Measurements from ENCODE around the gene CHTF18. TPM values are rescaled to one million over a fixed set of nuclear protein-coding genes. Genes with fewer than 3 reads are reported as not detected.
A peak's percentile ranks its signal among the peaks of the same experiment; 100 is the strongest.

The CHTF18 gene
- total and polyA plus RNA-seq, 2 of the 4 experiments (the other 2 are of a cell fraction) = 3.2 to 21.4 TPM

DNA sequence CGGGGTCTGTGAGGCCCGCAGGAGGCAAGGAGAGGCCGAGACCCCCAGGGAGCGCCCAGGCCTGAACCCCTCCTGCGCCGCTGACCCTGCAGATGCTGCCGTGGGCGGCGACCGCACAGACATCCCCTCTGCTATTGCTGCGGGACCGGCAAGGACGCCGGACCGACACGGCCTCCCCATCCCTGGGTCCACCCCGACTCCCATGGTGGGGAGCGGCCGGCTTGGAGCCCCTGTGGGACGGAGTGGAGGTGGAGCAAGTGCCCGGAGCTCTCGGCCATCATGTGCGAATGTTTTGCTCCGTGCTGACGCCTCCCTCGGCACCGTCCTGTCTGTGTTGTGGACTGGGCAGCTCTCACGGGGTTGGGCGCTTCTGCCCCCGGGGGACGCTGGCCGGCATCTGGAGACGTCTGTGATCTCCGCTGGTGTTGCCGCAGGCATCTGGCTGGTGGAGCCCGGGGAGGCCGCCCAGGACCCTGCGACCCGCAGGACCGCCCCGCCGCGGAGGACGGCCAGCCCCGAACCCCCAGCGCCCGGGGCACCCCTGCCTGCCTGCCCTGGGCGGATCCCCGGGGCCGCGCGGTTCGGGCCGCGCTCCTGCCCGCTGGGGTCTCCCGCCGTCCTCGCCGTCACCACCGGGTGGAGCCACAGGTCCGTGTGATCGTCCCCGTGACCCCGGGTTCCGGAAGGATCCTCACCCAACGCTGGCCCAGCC lies 24.9 kb downstream of the CHTF18 start (continued):
- TF ChIP-seq NFE2L2 (IDR thresholded peaks at IDR 0.05; ENCODE audit: low read depth, low read length) = no peak
- no peak for TF ChIP-seq POLR2A (IDR thresholded peaks at IDR 0.05; ENCODE audit: low read depth, low read length)

- Histone ChIP-seq H3K9me1 (ENCODE audit: insufficient read depth, low read length) (no peaks in the 10 kb centered on the region), H3K4ac (ENCODE audit: low read depth, low read length) (no peak overlapping the region), H2BK20ac (ENCODE audit: low read depth, low read length) (no peak overlapping the region), H4K8ac (ENCODE audit: low read depth in 2 of 2, low read length in 2 of 2) (peak overlapping the region in 1 of 2 experiments; percentile 26; a peak in 1 of 4 replicates), H3K36me3 (ENCODE audit: control insufficient read depth, insufficient read depth, low read length) (no peaks in the 10 kb centered on the region), H4K5ac (ENCODE audit: low read depth, low read length) (no peak overlapping the region), H3K4me1 (ENCODE audit: control insufficient read depth, insufficient read depth, low read length) (peaks cover 2% of the 10 kb centered on the region; the same call in 1 of the 2 replicates), H3K23ac (ENCODE audit: low read depth, low read length) (no peak overlapping the region), H4K91ac (ENCODE audit: insufficient read depth, low read depth, low read length) (no peak overlapping the region), H3K9ac (ENCODE audit: low read depth, low read length) (peak overlapping the region; percentile 44; the same call in 1 of the 2 replicates), H3K4me2 (ENCODE audit: low read depth, low read length) (peak overlapping the region; percentile 66), H4K20me1 (ENCODE audit: insufficient read depth, low read length) (no peaks in the 10 kb centered on the region), H3K27ac (ENCODE audit: insufficient read depth, low read length) (no peak overlapping the region), H3K14ac (replicated peaks; ENCODE audit: low read depth, low read length) (no peak overlapping the region), H3K9me3 (ENCODE audit: control insufficient read depth, insufficient read depth, low read length) (no peaks in the 10 kb centered on the region; the same call in none of the 2 replicates), H3K18ac (ENCODE audit: low read depth, low read length) (no peak overlapping the region), H2AK5ac (ENCODE audit: low read depth, low read length) (no peak overlapping the region), H3K4me3 (ENCODE audit: insufficient read depth, low read depth, low read length) (no peak overlapping the region), H3K56ac (ENCODE audit: extremely low read depth, insufficient read depth, low read length) (no peak overlapping the region), H2AFZ (replicated peaks; ENCODE audit: low read length, poor library complexity) (peak overlapping the region; percentile 71), H2BK120ac (ENCODE audit: low read depth, low read length) (no peak overlapping the region), H3K27me3 (ENCODE audit: control insufficient read depth, insufficient read depth, low read length) (peaks cover 19% of the 10 kb centered on the region), H2BK15ac (ENCODE audit: low read depth, low read length) (no peak overlapping the region), H2AK9ac (replicated peaks; ENCODE audit: low read depth, low read length, poor library complexity) (peak overlapping the region; percentile 67), H3K79me1 (ENCODE audit: low read depth in 1 of 2, low read length in 2 of 2) (0 out of 4 replicates have a peak, but pooled peaks cover 0 to under 1% of the 10 kb centered on the region in 2 experiments), H2BK5ac (ENCODE audit: low read depth, low read length, poor library complexity, severe bottlenecking) (no peak overlapping the region)
- dilution Hi-C loops (cut with HindIII; ENCODE audit: low sequenced_read_pairs, unreplicated experiment) = no loop called here
- POLR2A ChIA-PET (ENCODE audit: unreplicated experiment) = no interaction called here
- TF ChIP-seq MAZ (IDR thresholded peaks at IDR 0.05; ENCODE audit: borderline replicate concordance, low read depth, low read length) (no peak), RAD21 (IDR thresholded peaks at IDR 0.05; ENCODE audit: low read length) (no peak), FOS (IDR thresholded peaks at IDR 0.05; ENCODE audit: low read depth, low read length) (no peak), RFX5 (IDR thresholded peaks at IDR 0.05; ENCODE audit: low read depth, low read length) (no peak), NFE2L2 (IDR thresholded peaks at IDR 0.05; ENCODE audit: low read depth, low read length) (no peak)
- in situ Hi-C loops (cut with MboI; ENCODE audit: low sequenced_read_pairs) = loop anchor here (5.0 to 25.0 kb wide), 2 partner anchors 238 to 398 kb away; no protein-coding TSS in a partner anchor
- CTCF ChIA-PET = no interaction called here
- no peak for ATAC-seq (ENCODE audit: low read depth)
- intact Hi-C loops (cut with micrococcal nuclease) = loop anchor here (1.0 kb wide), 1 partner anchor 241 kb away; no protein-coding TSS in a partner anchor
- DNase-seq = no peak
- 86% methylated on average over 13 of the region's 22 CpGs; no CpG with 5 or more reads in 1 of the 2 experiments for WGBS, 2 experiments (ENCODE audit: extremely low coverage in 2 of 2, insufficient read length in 1 of 2)
- no TSS peak for BruUV-seq (replicated peaks)
Measured at GRCh38 chr16:813916-814412, 25.5 kb downstream of the CHTF18 start.
